ENCODE data around the gene NDUFB10. TPM values are rescaled to one million over a fixed set of nuclear protein-coding genes. Genes with fewer than 3 reads are reported as not detected.
A peak's percentile ranks its signal among the peaks of the same experiment; 100 is the strongest.

Gene NDUFB10
- total RNA-seq = 149 TPM in 2 replicates
- 123 and 152 TPM in 2 replicates for polyA plus RNA-seq
- polyA plus RNA-seq (2012) = 198 and 264 TPM in 2 replicates
- polyA minus RNA-seq (ENCODE audit: low replicate concordance) = 113 and 143 TPM in 2 replicates

DNA sequence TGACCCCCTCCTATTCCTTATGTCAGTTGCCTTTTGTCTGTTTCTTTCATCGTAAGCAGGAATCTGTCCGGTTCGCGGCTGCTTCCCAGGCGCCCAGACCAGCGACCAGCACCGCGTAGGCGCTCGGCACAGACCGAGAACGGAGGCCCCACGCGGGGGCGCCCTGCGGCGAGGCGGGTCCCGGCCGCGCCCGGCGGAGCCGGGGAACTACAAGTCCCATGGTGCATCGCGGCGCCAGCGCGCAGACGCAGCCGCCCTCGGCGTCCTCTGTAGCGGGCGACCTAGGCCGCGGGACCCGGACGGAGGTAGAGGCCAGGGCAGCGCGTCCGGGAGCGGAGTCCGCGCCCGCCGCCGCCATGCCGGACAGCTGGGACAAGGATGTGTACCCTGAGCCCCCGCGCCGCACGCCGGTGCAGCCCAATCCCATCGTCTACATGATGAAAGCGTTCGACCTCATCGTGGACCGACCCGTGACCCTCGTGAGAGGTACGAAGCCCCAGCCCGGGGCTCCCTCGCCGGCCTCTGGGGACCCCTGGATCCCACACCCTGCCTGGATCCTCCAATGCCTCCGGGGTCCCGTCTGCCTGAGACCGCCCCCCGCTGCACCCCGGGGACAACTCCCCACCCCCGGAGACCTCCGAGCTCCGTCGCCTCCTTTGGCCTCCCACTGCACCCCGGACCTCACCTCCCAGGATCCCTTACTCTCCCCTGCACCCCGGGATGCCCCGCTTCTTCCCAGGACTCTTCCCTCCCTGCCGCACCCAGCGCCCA is at the start of gene NDUFB10:
Gene NDUFB10 (plus strand): TSS at position 270 of the 771 bp plus-strand sequence. CDS start 87 bp downstream, at position 357.
- peak; percentile 83 to 91 for DNase-seq (ENCODE audit: low read depth in 2 of 2)
- Histone ChIP-seq H3K9me3 (ENCODE audit: control insufficient read depth, insufficient read depth, low read depth, low read length) (no peaks in the 10 kb centered on the region), H3K9ac (ENCODE audit: insufficient read depth, low read length) (peak within 1 kb of the TSS; percentile 84), H2AFZ (ENCODE audit: low read length) (peak within 1 kb of the TSS; percentile 85), H4K20me1 (ENCODE audit: control insufficient read depth, extremely low read depth, insufficient read depth, low read length) (no peaks in the 10 kb centered on the region), H3K27me3 (ENCODE audit: control insufficient read depth, insufficient read depth, low read length) (no peaks in the 10 kb centered on the region), H3K27ac (ENCODE audit: insufficient read depth, low read length) (peak within 1 kb of the TSS; percentile 77), H3K79me2 (ENCODE audit: control insufficient read depth, insufficient read depth, low read length) (peaks cover 39% of the 10 kb centered on the region), H3K4me2 (ENCODE audit: extremely low read depth, insufficient read depth, low read length) (peak within 1 kb of the TSS; percentile 93), H3K4me3 (replicated peaks in 1 of 4; ENCODE audit: control extremely low read depth in 1 of 4, insufficient read depth in 1 of 4, low read depth in 3 of 4, low read length in 4 of 4) (peak within 1 kb of the TSS; percentile 72 to 84 (median 80)), H3K4me1 (ENCODE audit: control insufficient read depth, extremely low read depth, insufficient read depth, low read length) (peaks cover 6% of the 10 kb centered on the region), H3K36me3 (ENCODE audit: control insufficient read depth, insufficient read depth, low read length) (peaks cover 26% of the 10 kb centered on the region)
- TF ChIP-seq EZH2 (IDR thresholded peaks at IDR 0.05; ENCODE audit: low read length, missing control alignments) = no peak
- TF ChIP-seq, protein P1, sequence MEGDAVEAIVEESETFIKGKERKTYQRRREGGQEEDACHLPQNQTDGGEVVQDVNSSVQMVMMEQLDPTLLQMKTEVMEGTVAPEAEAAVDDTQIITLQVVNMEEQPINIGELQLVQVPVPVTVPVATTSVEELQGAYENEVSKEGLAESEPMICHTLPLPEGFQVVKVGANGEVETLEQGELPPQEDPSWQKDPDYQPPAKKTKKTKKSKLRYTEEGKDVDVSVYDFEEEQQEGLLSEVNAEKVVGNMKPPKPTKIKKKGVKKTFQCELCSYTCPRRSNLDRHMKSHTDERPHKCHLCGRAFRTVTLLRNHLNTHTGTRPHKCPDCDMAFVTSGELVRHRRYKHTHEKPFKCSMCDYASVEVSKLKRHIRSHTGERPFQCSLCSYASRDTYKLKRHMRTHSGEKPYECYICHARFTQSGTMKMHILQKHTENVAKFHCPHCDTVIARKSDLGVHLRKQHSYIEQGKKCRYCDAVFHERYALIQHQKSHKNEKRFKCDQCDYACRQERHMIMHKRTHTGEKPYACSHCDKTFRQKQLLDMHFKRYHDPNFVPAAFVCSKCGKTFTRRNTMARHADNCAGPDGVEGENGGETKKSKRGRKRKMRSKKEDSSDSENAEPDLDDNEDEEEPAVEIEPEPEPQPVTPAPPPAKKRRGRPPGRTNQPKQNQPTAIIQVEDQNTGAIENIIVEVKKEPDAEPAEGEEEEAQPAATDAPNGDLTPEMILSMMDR (conservative IDR thresholded peaks at IDR 0.05 in 1 of 2, IDR thresholded peaks at IDR 0.05 in 1 of 2; ENCODE audit: low read depth in 1 of 2, low read length in 2 of 2) = peak; percentile 39 to 57

DNA sequence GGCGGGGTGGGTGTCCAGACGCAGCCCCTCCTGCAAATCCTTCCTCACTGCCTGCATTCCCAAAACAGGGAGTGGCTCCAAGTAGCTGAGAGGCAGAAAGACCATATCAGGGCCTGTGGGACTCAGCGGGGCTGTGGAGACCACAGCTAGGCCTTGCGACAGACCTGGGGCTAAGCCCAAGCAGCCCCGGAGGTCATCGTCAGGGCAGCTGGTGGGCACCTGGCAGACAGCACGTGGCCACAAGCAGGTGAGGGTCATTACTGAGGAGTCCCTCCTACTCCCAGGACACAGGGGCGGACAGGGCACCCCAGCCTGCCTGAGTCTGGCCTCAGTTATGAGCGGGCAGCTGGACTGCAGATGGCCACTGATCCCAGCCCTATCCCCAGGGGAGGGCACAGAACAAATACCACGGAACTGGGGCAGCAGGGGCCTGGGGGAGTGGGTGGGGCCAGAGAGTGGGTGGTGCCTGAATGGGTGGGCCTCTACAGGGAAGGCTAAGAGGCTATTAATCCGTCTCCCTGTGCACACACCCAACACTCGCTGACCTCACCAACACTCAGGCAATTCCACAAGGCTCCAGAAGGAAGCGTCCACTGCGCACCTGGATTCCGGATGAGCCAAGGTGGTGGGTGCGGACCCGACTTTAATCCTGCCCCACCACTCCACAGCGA is 49.6 kb upstream of the NDUFB10 start:
- H3K4me1 ChIP-seq (ENCODE audit: control insufficient read depth, extremely low read depth, insufficient read depth, low read length) = no peaks in the 10 kb centered on the region
- TF ChIP-seq, protein P1 (conservative IDR thresholded peaks at IDR 0.05 in 1 of 2, IDR thresholded peaks at IDR 0.05 in 1 of 2; ENCODE audit: low read depth in 1 of 2, low read length in 2 of 2) = no peak
- TF ChIP-seq EZH2 (IDR thresholded peaks at IDR 0.05; ENCODE audit: low read length, missing control alignments) = no peak
- no peak for DNase-seq (ENCODE audit: low read depth in 2 of 2)
- no peaks in the 10 kb centered on the region for H3K9me3 ChIP-seq (ENCODE audit: control insufficient read depth, insufficient read depth, low read depth, low read length)
- no peaks in the 10 kb centered on the region for H3K27me3 ChIP-seq (ENCODE audit: control insufficient read depth, insufficient read depth, low read length)
- no peaks in the 10 kb centered on the region for H3K36me3 ChIP-seq (ENCODE audit: control insufficient read depth, insufficient read depth, low read length)
- H3K79me2 ChIP-seq (ENCODE audit: control insufficient read depth, insufficient read depth, low read length) = no peaks in the 10 kb centered on the region
- no peak overlapping the region for H2AFZ ChIP-seq (ENCODE audit: low read length)
- no peak overlapping the region for H3K27ac ChIP-seq (ENCODE audit: insufficient read depth, low read length)
- H3K4me2 ChIP-seq (ENCODE audit: extremely low read depth, insufficient read depth, low read length) = no peak overlapping the region
- H3K4me3 ChIP-seq (replicated peaks in 1 of 4; ENCODE audit: control extremely low read depth in 1 of 4, insufficient read depth in 1 of 4, low read depth in 3 of 4, low read length in 4 of 4) = no peak overlapping the region
- H3K9ac ChIP-seq (ENCODE audit: insufficient read depth, low read length) = no peak overlapping the region
- no peaks in the 10 kb centered on the region for H4K20me1 ChIP-seq (ENCODE audit: control insufficient read depth, extremely low read depth, insufficient read depth, low read length)

DNA sequence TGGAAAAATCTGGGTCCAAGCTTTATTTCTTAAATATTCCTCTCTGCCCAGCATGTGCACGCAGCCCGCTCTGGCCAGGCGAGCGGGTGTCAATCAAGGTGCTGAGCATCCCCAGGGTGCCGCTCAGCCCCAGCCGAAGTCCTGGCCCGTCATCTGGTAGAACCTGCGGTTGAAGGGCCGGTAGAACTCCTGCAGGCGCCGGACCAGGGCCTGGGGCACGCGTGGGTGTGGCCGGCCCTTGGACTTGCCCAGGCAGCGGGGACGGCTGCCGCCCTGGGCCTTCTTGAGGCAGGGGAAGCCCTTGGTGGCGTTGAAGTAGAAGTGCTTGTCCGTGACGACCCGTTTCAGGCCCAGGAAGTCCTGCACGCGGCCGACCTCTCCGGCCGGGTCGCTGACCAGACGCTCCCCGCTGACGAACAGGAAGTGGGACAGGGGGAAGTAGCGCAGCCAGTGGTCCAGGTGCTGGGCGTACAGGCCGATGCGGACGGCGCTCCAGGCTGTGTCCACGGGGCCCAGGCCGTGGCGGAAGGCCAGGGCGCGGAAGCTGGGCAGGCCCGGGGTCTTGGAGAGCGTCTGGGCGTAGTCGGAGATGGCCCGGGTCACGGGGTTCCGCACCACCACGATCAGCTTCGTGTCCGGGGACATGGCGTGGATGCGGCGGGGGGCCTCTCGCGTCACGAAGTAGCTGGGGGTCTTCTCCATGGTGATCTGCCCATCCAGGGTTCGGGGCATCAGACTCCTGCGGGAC is 47.7 kb upstream of the NDUFB10 start:
- Histone ChIP-seq H3K27ac (ENCODE audit: insufficient read depth, low read length) (no peak overlapping the region), H3K36me3 (ENCODE audit: control insufficient read depth, insufficient read depth, low read length) (no peaks in the 10 kb centered on the region), H2AFZ (ENCODE audit: low read length) (no peak overlapping the region), H3K4me3 (replicated peaks in 1 of 4; ENCODE audit: control extremely low read depth in 1 of 4, insufficient read depth in 1 of 4, low read depth in 3 of 4, low read length in 4 of 4) (no peak overlapping the region), H3K79me2 (ENCODE audit: control insufficient read depth, insufficient read depth, low read length) (no peaks in the 10 kb centered on the region), H3K4me2 (ENCODE audit: extremely low read depth, insufficient read depth, low read length) (no peak overlapping the region), H3K4me1 (ENCODE audit: control insufficient read depth, extremely low read depth, insufficient read depth, low read length) (no peaks in the 10 kb centered on the region), H3K27me3 (ENCODE audit: control insufficient read depth, insufficient read depth, low read length) (peaks cover 9% of the 10 kb centered on the region), H3K9me3 (ENCODE audit: control insufficient read depth, insufficient read depth, low read depth, low read length) (no peaks in the 10 kb centered on the region), H4K20me1 (ENCODE audit: control insufficient read depth, extremely low read depth, insufficient read depth, low read length) (no peaks in the 10 kb centered on the region), H3K9ac (ENCODE audit: insufficient read depth, low read length) (no peak overlapping the region)
- DNase-seq (ENCODE audit: low read depth in 2 of 2) = no peak
- no peak for TF ChIP-seq EZH2 (IDR thresholded peaks at IDR 0.05; ENCODE audit: low read length, missing control alignments)
- TF ChIP-seq, protein P1 (conservative IDR thresholded peaks at IDR 0.05 in 1 of 2, IDR thresholded peaks at IDR 0.05 in 1 of 2; ENCODE audit: low read depth in 1 of 2, low read length in 2 of 2) = no peak
